CD14-positive monocyte (primary cell): ENCODE data around the gene AGBL5. TPM values are rescaled to one million over a fixed set of nuclear protein-coding genes. Genes with fewer than 3 reads are reported as not detected.

ENCODE experiments used
- DNase-seq, 3 donors: peaks; one replicate each; pipeline ENCODE4 v3.0.0-alpha.2; 2011 to 2022
- H2AFZ ChIP-seq: 2 replicates; pipeline ENCODE4 v1.6.0; 2012; ENCODE audit warnings: mild to moderate bottlenecking, low read depth, low read length, inconsistent platforms; ENCODE audit not compliant: insufficient read depth, poor library complexity, severe bottlenecking
- H3K27ac ChIP-seq, 2 donors: 1 replicate in 1 of 2; 2 replicates in 1 of 2; pipeline ENCODE4 v1.5.1; 2012 to 2013; ENCODE audit warnings: low read length in 2 of 2, control low read depth in 1 of 2, inconsistent platforms in 1 of 2, low read depth in 1 of 2, mild to moderate bottlenecking in 1 of 2
- H3K27me3 ChIP-seq, 2 donors: one replicate each; pipeline versions ENCODE4 v1.6.0 to v1.6.1; 2011 to 2013; ENCODE audit warnings: low read length in 2 of 2; ENCODE audit not compliant: control insufficient read depth in 2 of 2, insufficient read depth in 2 of 2
- H3K36me3 ChIP-seq, 2 donors: replicated peaks in 1 of 2; 1 replicate in 1 of 2; 2 replicates in 1 of 2; pipeline versions ENCODE4 v1.5.1 to v1.6.1; 2012 to 2013; ENCODE audit warnings: low read length in 2 of 2, control low read depth in 1 of 2, inconsistent platforms in 1 of 2, mild to moderate bottlenecking in 1 of 2; ENCODE audit not compliant: insufficient read depth in 2 of 2, control insufficient read depth in 1 of 2
- H3K4me1 ChIP-seq, 2 donors: 1 replicate in 1 of 2; 2 replicates in 1 of 2; pipeline versions ENCODE4 v1.5.1 to v1.6.1; 2012 to 2013; ENCODE audit warnings: low read length in 2 of 2, control low read depth in 1 of 2, inconsistent platforms in 1 of 2, mild to moderate bottlenecking in 1 of 2, moderate library complexity in 1 of 2; ENCODE audit not compliant: insufficient read depth in 2 of 2, control insufficient read depth in 1 of 2
- H3K4me2 ChIP-seq: replicated peaks from 2 replicates; pipeline ENCODE3; 2012; ENCODE audit warnings: low read length, moderate library complexity, mild to moderate bottlenecking; ENCODE audit not compliant: poor library complexity, severe bottlenecking; ENCODE audit errors: extremely low read depth
- H3K4me3 ChIP-seq, 3 experiments: fragments of 200-600 bp in 1 of 3; sonication (generic) in 1 of 3; replicated peaks in 1 of 3; 1 replicate in 2 of 3; 2 replicates in 1 of 3; pipeline ENCODE4 v1.5.1; 2011 to 2013; ENCODE audit warnings: low read length in 3 of 3, mild to moderate bottlenecking in 3 of 3, control low read depth in 2 of 3, low read depth in 2 of 3, inconsistent platforms in 1 of 3, moderate library complexity in 1 of 3
- H3K79me2 ChIP-seq: 2 replicates; pipeline ENCODE4 v1.6.0; 2012; ENCODE audit warnings: mild to moderate bottlenecking, control low read depth, inconsistent platforms, low read length, moderate library complexity; ENCODE audit not compliant: insufficient read depth
- H3K9ac ChIP-seq: 2 replicates; pipeline ENCODE4 v1.6.0; 2017; ENCODE audit warnings: low read length, mild to moderate bottlenecking; ENCODE audit not compliant: insufficient read depth, poor library complexity, severe bottlenecking
- H3K9me3 ChIP-seq, 2 donors: replicated peaks in 1 of 2; 1 replicate in 1 of 2; 2 replicates in 1 of 2; pipeline versions ENCODE4 v1.5.1 to v1.6.1; 2012 to 2013; ENCODE audit warnings: low read length in 2 of 2, control low read depth in 1 of 2; ENCODE audit not compliant: control insufficient read depth in 1 of 2, insufficient read depth in 1 of 2
- H4K20me1 ChIP-seq: 2 replicates; pipeline ENCODE4 v1.6.0; 2012; ENCODE audit warnings: mild to moderate bottlenecking, low read length, control low read depth, moderate library complexity; ENCODE audit not compliant: insufficient read depth
- H3K27ac Mint-ChIP-seq, 7 donors: one replicate each; pipeline ENCODE4 v1.8.0; 2020; ENCODE audit warnings: mild to moderate bottlenecking in 7 of 7, mixed read lengths in 7 of 7, moderate library complexity in 6 of 7, inconsistent platforms in 2 of 7
- H3K27me3 Mint-ChIP-seq, 3 donors: one replicate each; pipeline ENCODE4 v1.8.0; 2021 to 2022; ENCODE audit warnings: low read depth in 3 of 3, mild to moderate bottlenecking in 3 of 3, mixed read lengths in 3 of 3, moderate library complexity in 3 of 3, inconsistent platforms in 1 of 3
- H3K36me3 Mint-ChIP-seq, 2 donors: one replicate each; pipeline ENCODE4 v1.8.0; 2020; ENCODE audit warnings: mixed read lengths in 2 of 2, inconsistent platforms in 1 of 2, mild to moderate bottlenecking in 1 of 2
- H3K4me1 Mint-ChIP-seq: one replicate; pipeline ENCODE4 v1.8.0; 2020; ENCODE audit warnings: mild to moderate bottlenecking, mixed read lengths
- H3K4me3 Mint-ChIP-seq, 2 donors: one replicate each; pipeline ENCODE4 v1.8.0; 2020; ENCODE audit warnings: mild to moderate bottlenecking in 2 of 2, mixed read lengths in 2 of 2, moderate library complexity in 1 of 2
- H3K9me3 Mint-ChIP-seq, 7 donors: one replicate each; pipeline ENCODE4 v1.8.0; 2020 to 2022; ENCODE audit warnings: mixed read lengths in 7 of 7, mild to moderate bottlenecking in 6 of 7, moderate library complexity in 6 of 7, inconsistent platforms in 2 of 7
- CTCF ChIP-seq: fragments of 200-600 bp; IDR thresholded peaks from one replicate; pipeline ENCODE4 v1.8.0; 2022; ENCODE audit warnings: antibody characterized with exemption, mild to moderate bottlenecking
- WGBS: methylation state at CpG from one replicate; pipeline ENCODE4 v1.1.5; 2013; ENCODE audit warnings: missing lambda C conversion rate; ENCODE audit not compliant: insufficient coverage; 5-methylcytosine and 5-hydroxymethylcytosine counted together
- intact Hi-C, 2 donors: fragments of 100-400 bp; cut with micrococcal nuclease; formaldehyde crosslinking; loops; one replicate each; pipeline versions ENCODE4 v1.15.0 to v1.15.1; 2023
- polyA plus RNA-seq, 3 donors: library from polyadenylated mRNA; depleted of rRNA in 1 of 3; unstranded in 2 of 3; stranded (reverse) in 1 of 3; fragments of 300-500 nt in 2 of 3; fragments of >200 nt in 1 of 3; fragmentation: Illumina TruSeq in 2 of 3; gene quantifications; 1 replicate in 2 of 3; 2 replicates in 1 of 3; pipeline ENCODE4 v1.2.3, GENCODE V29; 2012 to 2021

Gene AGBL5
- polyA plus RNA-seq, 3 donors: 4.4 to 4.8 (median 4.6) TPM

GRCh38 chr2:27003857-27004256 is 47.6 kb upstream of the AGBL5 start:
- H3K9me3 ChIP-seq: no peaks in the 10 kb centered on the region
- no peaks in the 10 kb centered on the region for H3K79me2 ChIP-seq
- Mint-ChIP-seq H3K9me3 (peaks cover 0 to 7% (median 0%) of the 10 kb centered on the region in 7 donors), H3K27me3 (peaks cover 0 to 10% (median 5%) of the 10 kb centered on the region in 3 donors), H3K4me1 (peaks cover 15% of the 10 kb centered on the region), H3K4me3 (no peak overlapping the region), H3K36me3 (no peaks in the 10 kb centered on the region), H3K27ac (peak overlapping the region in 1 of 7 donors; percentile 17)
- no peak overlapping the region for H3K4me2 ChIP-seq
- H3K27ac ChIP-seq: no peak overlapping the region
- H3K36me3 ChIP-seq: no peaks in the 10 kb centered on the region
- peaks cover 7 to 10% of the 10 kb centered on the region in 2 donors for H3K4me1 ChIP-seq
- H2AFZ ChIP-seq: no peak overlapping the region
- H3K4me3 ChIP-seq: no peak overlapping the region
- peak in 2 of 3 donors; percentile 7 to 33 for DNase-seq
- intact Hi-C loops: no loop called here
- peaks cover 2% of the 10 kb centered on the region in 2 donors for H3K27me3 ChIP-seq
- no peak overlapping the region for H3K9ac ChIP-seq
- H4K20me1 ChIP-seq: no peaks in the 10 kb centered on the region
- 87% methylated on average over 3 of the region's 9 CpGs for WGBS
- TF ChIP-seq CTCF: no peak

DNA sequence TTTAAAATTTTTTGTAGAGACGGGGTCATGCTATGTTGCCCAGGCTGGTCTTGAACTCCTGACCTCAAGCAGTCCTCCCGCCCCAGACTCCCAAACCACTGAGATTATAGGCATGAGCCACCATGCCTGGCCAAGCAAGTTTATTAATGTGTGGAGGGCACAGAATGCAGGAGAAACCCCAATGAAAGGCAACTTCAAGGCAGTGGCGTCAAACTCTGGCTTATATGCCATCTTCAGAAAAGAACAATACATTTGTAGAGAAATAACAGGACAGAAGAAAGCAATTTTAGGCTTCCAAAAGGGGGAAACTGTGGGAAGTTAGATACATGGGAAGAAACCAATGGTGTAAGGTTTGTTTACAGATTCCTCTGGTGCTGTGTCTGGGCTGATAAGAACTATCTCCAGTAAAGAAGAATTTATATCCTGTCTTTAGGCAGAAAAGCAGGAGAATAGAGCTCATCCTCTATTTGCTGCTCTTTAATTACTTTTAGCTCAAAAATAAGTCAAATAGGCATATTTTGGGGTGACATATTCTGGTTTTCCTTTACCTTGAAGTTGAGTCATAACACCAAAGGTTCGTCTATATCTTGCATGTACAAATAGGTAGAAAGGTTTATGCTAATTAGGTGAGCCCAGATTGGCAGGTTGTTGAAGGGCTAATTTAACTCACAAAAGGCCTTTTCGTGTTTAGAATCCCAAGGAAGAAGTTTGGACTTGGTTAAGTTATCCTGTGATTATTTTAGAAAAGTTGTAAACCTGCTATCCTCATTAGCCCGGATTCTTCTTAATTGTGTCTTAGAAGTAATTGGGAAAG is 44.7 kb upstream of the AGBL5 start:
- no peaks in the 10 kb centered on the region for H3K36me3 Mint-ChIP-seq
- peaks cover 0 to 10% (median 6%) of the 10 kb centered on the region in 3 donors for H3K27me3 Mint-ChIP-seq
- Histone ChIP-seq H3K9ac (no peak overlapping the region), H3K4me1 (peaks cover 11 to 15% of the 10 kb centered on the region in 2 donors), H2AFZ (no peak overlapping the region), H3K79me2 (no peaks in the 10 kb centered on the region), H3K27me3 (peaks cover 2% of the 10 kb centered on the region in 2 donors), H3K27ac (no peak overlapping the region), H3K36me3 (no peaks in the 10 kb centered on the region), H4K20me1 (no peaks in the 10 kb centered on the region), H3K9me3 (no peaks in the 10 kb centered on the region), H3K4me2 (no peak overlapping the region), H3K4me3 (no peak overlapping the region)
- no peak overlapping the region for H3K27ac Mint-ChIP-seq
- DNase-seq: no peak
- 84% methylated on average over 3 of the region's 6 CpGs for WGBS
- TF ChIP-seq CTCF: no peak
- H3K4me3 Mint-ChIP-seq: no peak overlapping the region
- peaks cover 29% of the 10 kb centered on the region for H3K4me1 Mint-ChIP-seq
- H3K9me3 Mint-ChIP-seq: peaks cover 0 to 7% (median 0%) of the 10 kb centered on the region in 7 donors
- intact Hi-C loops: no loop called here
